IPS-18a (cell line): ENCODE data around the gene CETN3.

Experiments
- H3K27ac ChIP-seq: one replicate; pipeline ENCODE4 v1.5.1; 2013; ENCODE audit warnings: low read length
- H3K27me3 ChIP-seq: one replicate; pipeline ENCODE4 v1.6.1; 2013; ENCODE audit warnings: mild to moderate bottlenecking, low read length; ENCODE audit not compliant: control insufficient read depth, insufficient read depth
- H3K36me3 ChIP-seq: one replicate; pipeline ENCODE4 v1.6.1; 2013; ENCODE audit warnings: low read depth, low read length; ENCODE audit not compliant: control insufficient read depth
- H3K4me1 ChIP-seq: one replicate; pipeline ENCODE4 v1.6.1; 2013; ENCODE audit warnings: low read depth, low read length; ENCODE audit not compliant: control insufficient read depth
- H3K4me3 ChIP-seq: one replicate; pipeline ENCODE4 v1.5.1; 2013; ENCODE audit warnings: low read length
- H3K9ac ChIP-seq: one replicate; pipeline ENCODE4 v1.6.1; 2013; ENCODE audit warnings: mild to moderate bottlenecking, low read length, moderate library complexity
- H3K9me3 ChIP-seq: one replicate; pipeline ENCODE4 v1.6.1; 2013; ENCODE audit warnings: low read depth, low read length; ENCODE audit not compliant: control insufficient read depth

CETN3 gene

GRCh38 chr5:90409318-90410177, at the start of gene CETN3:
Gene CETN3, minus strand, starts transcription at chr5:90409756. Its CDS starts 95 bp downstream, at chr5:90409661.
- H3K4me3 ChIP-seq: peak within 1 kb of the TSS; percentile 97
- peaks cover 11% of the 10 kb centered on the region for H3K36me3 ChIP-seq
- peaks cover 12% of the 10 kb centered on the region for H3K4me1 ChIP-seq
- peak within 1 kb of the TSS; percentile 99 for H3K27ac ChIP-seq
- no peaks in the 10 kb centered on the region for H3K27me3 ChIP-seq
- H3K9ac ChIP-seq: peak within 1 kb of the TSS; percentile 100
- H3K9me3 ChIP-seq: no peaks in the 10 kb centered on the region

GRCh38 chr5:90446961-90447360, 37.4 kb upstream of the CETN3 start:
- Histone ChIP-seq H3K9ac (no peak overlapping the region), H3K27me3 (no peaks in the 10 kb centered on the region), H3K27ac (no peak overlapping the region), H3K4me1 (no peaks in the 10 kb centered on the region), H3K4me3 (no peak overlapping the region), H3K36me3 (no peaks in the 10 kb centered on the region), H3K9me3 (no peaks in the 10 kb centered on the region)

GRCh38 chr5:90440644-90441043, 31.1 kb upstream of the CETN3 start:
- Histone ChIP-seq H3K27me3 (no peaks in the 10 kb centered on the region), H3K4me3 (no peak overlapping the region), H3K9me3 (no peaks in the 10 kb centered on the region), H3K4me1 (peaks cover 4% of the 10 kb centered on the region), H3K27ac (no peak overlapping the region), H3K9ac (no peak overlapping the region), H3K36me3 (no peaks in the 10 kb centered on the region)

GRCh38 chr5:90438100-90438499, 28.5 kb upstream of the CETN3 start:
- no peak overlapping the region for H3K9ac ChIP-seq
- H3K36me3 ChIP-seq: no peaks in the 10 kb centered on the region
- H3K9me3 ChIP-seq: no peaks in the 10 kb centered on the region
- H3K4me1 ChIP-seq: peaks cover 4% of the 10 kb centered on the region
- no peak overlapping the region for H3K27ac ChIP-seq
- no peaks in the 10 kb centered on the region for H3K27me3 ChIP-seq
- no peak overlapping the region for H3K4me3 ChIP-seq

- no peak overlapping the region for H3K4me3 ChIP-seq
- no peaks in the 10 kb centered on the region for H3K9me3 ChIP-seq
- H3K36me3 ChIP-seq: no peaks in the 10 kb centered on the region
- no peaks in the 10 kb centered on the region for H3K27me3 ChIP-seq
- H3K27ac ChIP-seq: no peak overlapping the region
- H3K4me1 ChIP-seq: peaks cover 4% of the 10 kb centered on the region
- H3K9ac ChIP-seq: no peak overlapping the region
Measured at GRCh38 chr5:90437663-90438062, 28.1 kb upstream of the CETN3 start.

- Histone ChIP-seq H3K27me3 (no peaks in the 10 kb centered on the region), H3K4me1 (no peaks in the 10 kb centered on the region), H3K4me3 (no peak overlapping the region), H3K36me3 (no peaks in the 10 kb centered on the region), H3K27ac (no peak overlapping the region), H3K9me3 (no peaks in the 10 kb centered on the region), H3K9ac (no peak overlapping the region)
Measured at GRCh38 chr5:90434116-90434714, 24.7 kb upstream of the CETN3 start.

- peaks cover 4% of the 10 kb centered on the region for H3K4me1 ChIP-seq
- no peak overlapping the region for H3K27ac ChIP-seq
- H3K9ac ChIP-seq: no peak overlapping the region
- H3K4me3 ChIP-seq: no peak overlapping the region
- H3K36me3 ChIP-seq: no peaks in the 10 kb centered on the region
- H3K9me3 ChIP-seq: no peaks in the 10 kb centered on the region
- no peaks in the 10 kb centered on the region for H3K27me3 ChIP-seq
Measured at GRCh38 chr5:90424245-90424644, 14.7 kb upstream of the CETN3 start.

GRCh38 chr5:90421136-90421535, 11.6 kb upstream of the CETN3 start:
- H3K9ac ChIP-seq: no peak overlapping the region
- H3K4me3 ChIP-seq: no peak overlapping the region
- no peaks in the 10 kb centered on the region for H3K9me3 ChIP-seq
- no peaks in the 10 kb centered on the region for H3K36me3 ChIP-seq
- H3K27me3 ChIP-seq: no peaks in the 10 kb centered on the region
- H3K4me1 ChIP-seq: peaks cover 4% of the 10 kb centered on the region
- H3K27ac ChIP-seq: no peak overlapping the region

- H3K27me3 ChIP-seq: no peaks in the 10 kb centered on the region
- no peaks in the 10 kb centered on the region for H3K9me3 ChIP-seq
- H3K27ac ChIP-seq: no peak overlapping the region
- H3K9ac ChIP-seq: no peak overlapping the region
- no peak overlapping the region for H3K4me3 ChIP-seq
- H3K4me1 ChIP-seq: peaks cover 4% of the 10 kb centered on the region
- H3K36me3 ChIP-seq: no peaks in the 10 kb centered on the region
Measured at GRCh38 chr5:90418214-90418613, 8.7 kb upstream of the CETN3 start.

- Histone ChIP-seq H3K4me3 (peak overlapping the region; percentile 97), H3K36me3 (peaks cover 7% of the 10 kb centered on the region), H3K27me3 (no peaks in the 10 kb centered on the region), H3K9me3 (no peaks in the 10 kb centered on the region), H3K27ac (peak overlapping the region; percentile 99), H3K9ac (peak overlapping the region; percentile 100), H3K4me1 (peaks cover 12% of the 10 kb centered on the region)
Measured at GRCh38 chr5:90410178-90410762, 714 bp upstream of the CETN3 start.

GRCh38 chr5:90408571-90409317, 812 bp downstream of the CETN3 start:
- Histone ChIP-seq H3K4me1 (peaks cover 12% of the 10 kb centered on the region), H3K27me3 (no peaks in the 10 kb centered on the region), H3K4me3 (peak overlapping the region; percentile 97), H3K36me3 (peaks cover 11% of the 10 kb centered on the region), H3K27ac (peak overlapping the region; percentile 15), H3K9me3 (no peaks in the 10 kb centered on the region), H3K9ac (peak overlapping the region; percentile 94)
